ENCODE measurements around the gene ZBTB24. TPM values are rescaled to one million over a fixed set of nuclear protein-coding genes. Genes with fewer than 3 reads are reported as not detected.

The ZBTB24 gene
- total RNA-seq, 4 donors from 2014 or later: 6.5 to 9.6 (median 8.0) TPM

DNA sequence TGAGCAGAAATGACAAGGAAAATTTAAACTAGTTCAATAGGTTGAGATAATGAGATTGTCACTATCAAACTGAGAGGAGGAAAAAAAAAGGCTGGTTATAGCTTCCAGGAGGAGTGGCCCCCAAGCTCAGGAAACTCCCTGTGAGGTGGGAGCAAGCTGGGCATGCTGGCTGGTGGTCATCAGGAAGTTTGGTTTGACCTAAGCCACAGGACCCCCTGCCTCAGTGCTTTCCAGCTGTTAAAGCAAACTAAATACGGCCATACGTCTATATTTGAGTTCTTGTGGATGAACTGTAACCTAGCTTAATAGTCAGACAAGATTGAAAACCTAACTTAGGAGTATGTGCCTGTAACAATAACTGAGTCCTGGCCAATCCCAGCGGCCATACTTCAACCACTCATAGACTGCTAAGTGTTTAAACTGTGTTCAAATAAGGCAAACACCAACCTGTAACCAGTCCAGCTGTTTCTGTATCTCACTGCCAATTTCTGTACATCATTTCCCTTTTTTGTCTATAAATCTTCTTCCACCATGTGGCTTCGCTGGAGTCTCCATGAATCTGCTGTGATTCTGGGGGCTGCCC, 24.6 kb upstream of the ZBTB24 start:
- no peaks in the 10 kb centered on the region for H3K27me3 ChIP-seq
- no peak for DNase-seq (ENCODE audit: low spot score in 2 of 2)
- WGBS, 2 donors: 78 to 84% methylated on average over 4 of the region's 4 CpGs
- H3K27ac ChIP-seq: no peak overlapping the region
- no peaks in the 10 kb centered on the region for H3K4me1 ChIP-seq
- no peaks in the 10 kb centered on the region for H3K36me3 ChIP-seq
- H3K4me3 ChIP-seq: no peak overlapping the region
- TF ChIP-seq POLR2A (IDR thresholded peaks at IDR 0.05): no peak
- TF ChIP-seq, protein P1, sequence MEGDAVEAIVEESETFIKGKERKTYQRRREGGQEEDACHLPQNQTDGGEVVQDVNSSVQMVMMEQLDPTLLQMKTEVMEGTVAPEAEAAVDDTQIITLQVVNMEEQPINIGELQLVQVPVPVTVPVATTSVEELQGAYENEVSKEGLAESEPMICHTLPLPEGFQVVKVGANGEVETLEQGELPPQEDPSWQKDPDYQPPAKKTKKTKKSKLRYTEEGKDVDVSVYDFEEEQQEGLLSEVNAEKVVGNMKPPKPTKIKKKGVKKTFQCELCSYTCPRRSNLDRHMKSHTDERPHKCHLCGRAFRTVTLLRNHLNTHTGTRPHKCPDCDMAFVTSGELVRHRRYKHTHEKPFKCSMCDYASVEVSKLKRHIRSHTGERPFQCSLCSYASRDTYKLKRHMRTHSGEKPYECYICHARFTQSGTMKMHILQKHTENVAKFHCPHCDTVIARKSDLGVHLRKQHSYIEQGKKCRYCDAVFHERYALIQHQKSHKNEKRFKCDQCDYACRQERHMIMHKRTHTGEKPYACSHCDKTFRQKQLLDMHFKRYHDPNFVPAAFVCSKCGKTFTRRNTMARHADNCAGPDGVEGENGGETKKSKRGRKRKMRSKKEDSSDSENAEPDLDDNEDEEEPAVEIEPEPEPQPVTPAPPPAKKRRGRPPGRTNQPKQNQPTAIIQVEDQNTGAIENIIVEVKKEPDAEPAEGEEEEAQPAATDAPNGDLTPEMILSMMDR (IDR thresholded peaks at IDR 0.05): no peak
- no peak for TF ChIP-seq EP300 (IDR thresholded peaks at IDR 0.05)
- no peaks in the 10 kb centered on the region for H3K9me3 ChIP-seq

DNA sequence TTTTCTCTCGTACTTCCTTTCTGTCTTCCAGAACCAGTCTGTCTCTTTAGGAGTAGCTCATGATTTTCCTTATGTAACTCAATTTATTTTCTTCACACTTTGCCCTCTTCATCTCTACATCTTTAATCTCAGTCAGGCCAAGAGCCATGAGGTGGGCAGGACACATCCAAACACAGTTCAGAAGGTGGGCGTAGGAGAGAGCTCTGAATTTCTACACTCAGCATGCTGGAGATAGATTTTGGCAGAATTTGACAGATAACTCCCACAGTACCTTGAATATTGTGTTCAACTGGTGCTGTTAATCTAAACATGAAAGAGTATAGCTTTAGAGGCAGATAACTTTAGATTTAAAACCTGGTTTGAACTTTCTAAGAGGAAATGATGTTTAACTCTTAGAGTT, 23.8 kb upstream of the ZBTB24 start:
- no peaks in the 10 kb centered on the region for H3K27me3 ChIP-seq
- no peak overlapping the region for H3K27ac ChIP-seq
- no peak for DNase-seq (ENCODE audit: low spot score in 2 of 2)
- H3K4me3 ChIP-seq: no peak overlapping the region
- no peaks in the 10 kb centered on the region for H3K9me3 ChIP-seq
- whole genome bisulfite sequencing, 2 donors: 88 to 92% methylated on average over 2 of the region's 2 CpGs
- no peaks in the 10 kb centered on the region for H3K36me3 ChIP-seq
- H3K4me1 ChIP-seq: no peaks in the 10 kb centered on the region
- TF ChIP-seq, protein P1 (IDR thresholded peaks at IDR 0.05): no peak
- no peak for TF ChIP-seq EP300 (IDR thresholded peaks at IDR 0.05)
- no peak for TF ChIP-seq POLR2A (IDR thresholded peaks at IDR 0.05)

DNA sequence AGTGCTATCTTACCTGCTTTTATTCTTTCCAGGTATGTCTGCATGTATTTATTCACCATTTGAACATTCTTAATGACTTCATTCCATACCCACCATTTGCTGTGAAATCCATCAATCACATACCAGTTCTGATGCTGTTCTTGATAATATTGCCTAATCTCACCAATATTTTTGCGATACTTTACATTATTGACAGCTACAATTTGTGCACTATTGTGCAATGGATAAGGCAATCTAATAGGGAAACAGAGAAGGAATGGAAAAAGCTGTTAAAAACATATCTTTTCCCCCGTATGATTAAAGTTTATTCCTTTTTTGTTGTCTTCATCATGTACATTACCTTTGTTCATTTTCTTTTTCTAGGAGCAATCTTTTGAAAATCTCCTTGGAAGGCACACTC, 23.3 kb upstream of the ZBTB24 start:
- DNase-seq (ENCODE audit: low spot score in 2 of 2): no peak
- Histone ChIP-seq H3K27me3 (no peaks in the 10 kb centered on the region), H3K9me3 (no peaks in the 10 kb centered on the region), H3K27ac (no peak overlapping the region), H3K4me3 (no peak overlapping the region), H3K36me3 (no peaks in the 10 kb centered on the region), H3K4me1 (no peaks in the 10 kb centered on the region)
- no peak for TF ChIP-seq EP300 (IDR thresholded peaks at IDR 0.05)
- TF ChIP-seq, protein P1 (IDR thresholded peaks at IDR 0.05): no peak
- 90 to 94% methylated on average over 2 of the region's 2 CpGs for WGBS, 2 donors

DNA sequence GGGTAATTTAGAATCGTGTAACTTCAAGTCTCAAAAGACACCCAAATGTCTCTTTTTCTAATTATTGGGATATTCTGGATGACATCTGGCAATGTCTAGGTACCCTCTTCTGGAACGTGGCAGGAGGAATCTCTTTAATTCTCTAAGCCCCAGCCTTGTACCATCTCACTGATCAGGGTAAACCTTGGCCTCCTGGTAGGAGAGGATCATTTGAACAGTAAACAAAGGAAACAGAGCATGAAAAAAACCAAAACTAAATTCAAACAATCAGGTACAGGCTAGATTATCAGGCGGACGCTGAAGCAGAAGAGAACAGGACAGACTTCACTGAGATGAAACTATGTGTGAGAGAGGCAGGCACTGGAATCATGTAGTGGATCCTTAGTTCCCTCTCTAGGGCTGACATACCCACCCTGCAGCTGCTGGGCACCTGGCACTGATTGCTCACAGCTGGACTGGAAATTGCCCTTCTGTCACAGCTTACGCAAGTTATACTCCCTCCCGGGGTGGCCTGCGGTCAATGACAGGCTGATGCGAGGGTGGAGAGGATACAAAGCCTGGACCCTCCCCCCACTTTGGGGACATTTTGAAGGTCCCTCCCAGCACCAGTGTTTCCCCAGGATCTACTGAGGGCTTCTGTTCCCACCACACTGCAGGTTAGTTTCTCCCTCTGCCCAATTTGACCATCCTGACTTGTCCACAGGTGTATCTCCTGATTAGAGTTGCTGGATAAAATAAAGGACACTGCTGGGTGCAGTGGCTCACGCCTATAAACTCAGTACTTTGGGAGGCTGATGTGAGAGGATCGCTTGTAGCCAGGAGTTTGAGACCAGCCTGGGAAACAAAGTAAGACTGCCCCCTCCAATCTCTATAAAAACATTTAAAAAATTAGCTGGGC, 20.6 kb upstream of the ZBTB24 start:
- WGBS, 2 donors: 66 to 82% methylated on average over 10 of the region's 10 CpGs
- no peaks in the 10 kb centered on the region for H3K27me3 ChIP-seq
- H3K4me3 ChIP-seq: no peak overlapping the region
- no peak for DNase-seq (ENCODE audit: low spot score in 2 of 2)
- TF ChIP-seq, protein P1 (IDR thresholded peaks at IDR 0.05): no peak
- TF ChIP-seq EP300 (IDR thresholded peaks at IDR 0.05) (no peak), POLR2A (IDR thresholded peaks at IDR 0.05) (no peak)
- H3K36me3 ChIP-seq: no peaks in the 10 kb centered on the region
- no peaks in the 10 kb centered on the region for H3K9me3 ChIP-seq
- H3K27ac ChIP-seq: no peak overlapping the region
- no peaks in the 10 kb centered on the region for H3K4me1 ChIP-seq

DNA sequence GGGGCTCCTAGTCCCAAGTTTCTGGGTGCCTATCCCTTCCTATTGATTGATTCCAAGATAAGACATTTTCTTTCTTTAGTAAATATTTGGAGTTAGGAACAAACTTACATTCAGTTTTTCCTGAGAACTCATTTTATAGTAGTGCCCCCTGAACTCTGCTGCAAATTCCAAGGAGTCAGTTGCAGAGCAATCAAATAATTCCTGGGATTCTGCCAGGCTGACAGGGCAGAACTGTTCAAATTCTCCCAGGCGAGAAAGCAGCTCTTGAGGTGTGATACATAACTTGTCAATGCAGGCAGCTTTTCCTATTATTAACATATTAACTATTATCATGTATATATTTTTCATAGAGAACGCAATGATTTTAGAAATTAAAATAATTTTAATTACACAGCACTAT, 15.9 kb upstream of the ZBTB24 start:
- no peaks in the 10 kb centered on the region for H3K9me3 ChIP-seq
- 56 to 57% methylated on average over 2 of the region's 2 CpGs for WGBS, 2 donors
- DNase-seq (ENCODE audit: low spot score in 2 of 2): no peak
- TF ChIP-seq, protein P1 (IDR thresholded peaks at IDR 0.05): no peak
- no peak for TF ChIP-seq EP300 (IDR thresholded peaks at IDR 0.05)
- no peak for TF ChIP-seq POLR2A (IDR thresholded peaks at IDR 0.05)
- no peak overlapping the region for H3K4me3 ChIP-seq
- H3K27ac ChIP-seq: no peak overlapping the region
- peaks cover 0 to 7% (median 0%) of the 10 kb centered on the region in 4 donors for H3K4me1 ChIP-seq
- H3K27me3 ChIP-seq: no peaks in the 10 kb centered on the region
- no peaks in the 10 kb centered on the region for H3K36me3 ChIP-seq
